ENCODE data around the gene APOBR.
"Not testable (repeated sequence)": the region's sequence is repeated elsewhere in the genome, so short reads cannot be mapped to it uniquely, and the experiment has no call there.

APOBR gene

GRCh38 chr16:28526201-28527099 is 32.0 kb downstream of the APOBR start:
- no peak for DNase-seq (ENCODE audit: low spot score)

- not testable (repeated sequence) for DNase-seq (ENCODE audit: low spot score)
Observed at GRCh38 chr16:28527100-28527785, 32.8 kb downstream of the APOBR start.

GRCh38 chr16:28527985-28528384 is 33.5 kb downstream of the APOBR start:
- DNase-seq (ENCODE audit: low spot score): no peak

- DNase-seq (ENCODE audit: low spot score): no peak
Observed at GRCh38 chr16:28528463-28528867, 34.0 kb downstream of the APOBR start.

- no peak for DNase-seq (ENCODE audit: low spot score)
Observed at GRCh38 chr16:28529124-28529523, 34.7 kb downstream of the APOBR start.

GRCh38 chr16:28531777-28532744 is 37.6 kb downstream of the APOBR start:
- peak; percentile 91 for DNase-seq (ENCODE audit: low spot score)

GRCh38 chr16:28532940-28533647 is 38.7 kb downstream of the APOBR start:
- DNase-seq (ENCODE audit: low spot score): no peak

GRCh38 chr16:28534542-28535373 is 40.3 kb downstream of the APOBR start:
- DNase-seq (ENCODE audit: low spot score): no peak

- no peak for DNase-seq (ENCODE audit: low spot score)
Observed at GRCh38 chr16:28537076-28537475, 42.6 kb downstream of the APOBR start.

- no peak for DNase-seq (ENCODE audit: low spot score)
Observed at GRCh38 chr16:28537964-28538732, 43.7 kb downstream of the APOBR start.

- peak; percentile 49 for DNase-seq (ENCODE audit: low spot score)
Observed at GRCh38 chr16:28538733-28539596, 44.5 kb downstream of the APOBR start, which contains the start of gene NUPR1. TSS of gene NUPR1 (minus strand) at chr16:28538974. CDS start at chr16:28538907, 67 bp downstream.

- DNase-seq (ENCODE audit: low spot score): no peak
Observed at GRCh38 chr16:28540346-28540745, 45.9 kb downstream of the APOBR start.

- DNase-seq (ENCODE audit: low spot score): no peak
Observed at GRCh38 chr16:28542646-28543045, 48.2 kb downstream of the APOBR start.

- DNase-seq (ENCODE audit: low spot score): no peak
Observed at GRCh38 chr16:28543072-28543471, 48.6 kb downstream of the APOBR start.

- DNase-seq (ENCODE audit: low spot score): no peak
Observed at GRCh38 chr16:28544998-28545397, 50.6 kb downstream of the APOBR start.

GRCh38 chr16:28545964-28546363 is 51.5 kb downstream of the APOBR start:
- DNase-seq (ENCODE audit: low spot score): not testable (repeated sequence)

- no peak for DNase-seq (ENCODE audit: low spot score)
Observed at GRCh38 chr16:28546626-28547025, 52.2 kb downstream of the APOBR start.

GRCh38 chr16:28548306-28548802 is 53.9 kb downstream of the APOBR start:
- DNase-seq (ENCODE audit: low spot score): no peak

Measured in iPS-NIHi11 (cell line).